Left lung (tissue), 10 donors: Measurements from ENCODE around the gene IPO9. TPM values are rescaled to one million over a fixed set of nuclear protein-coding genes. Genes with fewer than 3 reads are reported as not detected.
A peak's percentile ranks its signal among the peaks of the same experiment; 100 is the strongest.

Source experiments
- ATAC-seq: fragments of 200-7000 bp; cut with Tn5 transposase; one replicate; pipeline ENCODE4 v1.9.1; 2020; ENCODE audit warnings: moderate library complexity
- DNase-seq, 4 donors: peaks; one replicate each; pipeline ENCODE4 v3.0.0-alpha.2; 2013 to 2020
- H3K27ac ChIP-seq, 2 donors: fragments of 200-600 bp; sonication (generic) in 1 of 2; one replicate each; pipeline versions ENCODE4 v1.5.0 to v1.8.0; 2020 to 2021
- H3K27me3 ChIP-seq, 2 donors: fragments of 200-600 bp; sonication (generic) in 1 of 2; one replicate each; pipeline versions ENCODE4 v1.5.0 to v1.8.0; 2020 to 2021
- H3K36me3 ChIP-seq, 2 donors: fragments of 200-600 bp; sonication (generic) in 1 of 2; one replicate each; pipeline versions ENCODE4 v1.5.0 to v1.8.0; 2020 to 2021
- H3K4me1 ChIP-seq, 2 donors: fragments of 200-600 bp; one replicate each; pipeline ENCODE4 v1.8.0; 2021
- H3K4me3 ChIP-seq, 2 donors: fragments of 200-600 bp; sonication (generic) in 1 of 2; one replicate each; pipeline versions ENCODE4 v1.5.0 to v1.8.0; 2020 to 2021; ENCODE audit warnings: mild to moderate bottlenecking in 1 of 2
- H3K9me3 ChIP-seq, 2 donors: fragments of 200-600 bp; sonication (generic) in 1 of 2; one replicate each; pipeline versions ENCODE4 v1.5.0 to v1.8.0; 2020 to 2021
- intact Hi-C, 2 donors: fragments of 100-400 bp; cut with DNase I; formaldehyde crosslinking; loops; one replicate each; pipeline versions ENCODE4 v1.11.2 to v1.14.2; 2022
- polyA plus RNA-seq, 6 donors: library from polyadenylated mRNA; unstranded; fragments of 120-200 nt; gene quantifications; one replicate each; pipeline ENCODE4 v1.2.1, GENCODE V29; 2013; ENCODE audit not compliant: insufficient read length in 6 of 6
- total RNA-seq, 2 donors: library from RNA; stranded (reverse); fragmentation: NEBNext Ultra II Directional; extraction: Animal tissue kit (Norgen Biotek cat#: 25700); gene quantifications; one replicate each; pipeline ENCODE4 v1.2.1, GENCODE V29; 2021
- TF ChIP-seq, protein P1 (sequence below), 2 donors: fragments of 200-600 bp; sonication (generic) in 1 of 2; IDR thresholded peaks; one replicate each; pipeline versions ENCODE4 v1.5.0 to v1.8.0; 2021; ENCODE audit warnings: antibody characterized with exemption in 2 of 2
- donor health status: DM: no; HTN: yes; CAD: no.
- donor health status: DM: no; HTN: no; CAD: no.

The IPO9 gene
- total and polyA plus RNA-seq, 8 donors: 49.3 to 94.0 (median 84.4) TPM

DNA sequence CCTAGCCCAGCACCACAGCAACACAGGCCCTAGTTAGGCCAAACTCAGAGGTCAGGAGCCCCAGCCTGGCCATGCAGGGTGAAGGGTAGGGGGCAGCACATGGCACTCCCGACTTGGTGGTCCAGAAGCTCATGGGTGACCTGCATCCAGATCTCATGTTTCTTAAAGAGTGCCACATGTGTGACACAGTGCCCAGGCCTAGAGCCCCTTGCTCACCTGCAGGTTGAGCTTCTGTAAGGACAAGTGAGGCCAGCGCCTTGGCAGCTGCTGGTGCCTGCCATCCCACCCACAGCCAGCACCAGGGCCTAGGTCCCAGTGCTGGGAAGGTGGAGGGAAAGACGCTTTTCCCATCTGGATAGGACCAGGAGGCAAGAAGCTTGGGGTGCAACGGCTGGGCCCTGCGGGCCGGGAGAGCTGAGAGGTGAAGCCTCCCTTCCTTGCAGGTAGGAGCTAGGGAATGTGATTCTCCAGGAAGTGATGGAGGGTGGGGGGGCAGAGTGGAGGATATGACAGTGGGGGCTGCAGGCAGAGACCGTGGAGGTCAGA, 66.2 kb downstream of the IPO9 start:
- Histone ChIP-seq H3K4me1 (peaks cover 4 to 5% of the 10 kb centered on the region in 2 donors), H3K9me3 (no peaks in the 10 kb centered on the region), H3K4me3 (no peak overlapping the region), H3K27ac (no peak overlapping the region), H3K36me3 (no peaks in the 10 kb centered on the region), H3K27me3 (peaks cover 0 to 5% of the 10 kb centered on the region in 2 donors)
- intact Hi-C loops: loop anchor here in 1 of 2 donors (2.0 kb wide), 1 partner anchor 78 kb away; no protein-coding TSS in a partner anchor
- TF ChIP-seq, protein P1, sequence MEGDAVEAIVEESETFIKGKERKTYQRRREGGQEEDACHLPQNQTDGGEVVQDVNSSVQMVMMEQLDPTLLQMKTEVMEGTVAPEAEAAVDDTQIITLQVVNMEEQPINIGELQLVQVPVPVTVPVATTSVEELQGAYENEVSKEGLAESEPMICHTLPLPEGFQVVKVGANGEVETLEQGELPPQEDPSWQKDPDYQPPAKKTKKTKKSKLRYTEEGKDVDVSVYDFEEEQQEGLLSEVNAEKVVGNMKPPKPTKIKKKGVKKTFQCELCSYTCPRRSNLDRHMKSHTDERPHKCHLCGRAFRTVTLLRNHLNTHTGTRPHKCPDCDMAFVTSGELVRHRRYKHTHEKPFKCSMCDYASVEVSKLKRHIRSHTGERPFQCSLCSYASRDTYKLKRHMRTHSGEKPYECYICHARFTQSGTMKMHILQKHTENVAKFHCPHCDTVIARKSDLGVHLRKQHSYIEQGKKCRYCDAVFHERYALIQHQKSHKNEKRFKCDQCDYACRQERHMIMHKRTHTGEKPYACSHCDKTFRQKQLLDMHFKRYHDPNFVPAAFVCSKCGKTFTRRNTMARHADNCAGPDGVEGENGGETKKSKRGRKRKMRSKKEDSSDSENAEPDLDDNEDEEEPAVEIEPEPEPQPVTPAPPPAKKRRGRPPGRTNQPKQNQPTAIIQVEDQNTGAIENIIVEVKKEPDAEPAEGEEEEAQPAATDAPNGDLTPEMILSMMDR (IDR thresholded peaks at IDR 0.05): no peak
- ATAC-seq (no peak), DNase-seq (no peak)

DNA sequence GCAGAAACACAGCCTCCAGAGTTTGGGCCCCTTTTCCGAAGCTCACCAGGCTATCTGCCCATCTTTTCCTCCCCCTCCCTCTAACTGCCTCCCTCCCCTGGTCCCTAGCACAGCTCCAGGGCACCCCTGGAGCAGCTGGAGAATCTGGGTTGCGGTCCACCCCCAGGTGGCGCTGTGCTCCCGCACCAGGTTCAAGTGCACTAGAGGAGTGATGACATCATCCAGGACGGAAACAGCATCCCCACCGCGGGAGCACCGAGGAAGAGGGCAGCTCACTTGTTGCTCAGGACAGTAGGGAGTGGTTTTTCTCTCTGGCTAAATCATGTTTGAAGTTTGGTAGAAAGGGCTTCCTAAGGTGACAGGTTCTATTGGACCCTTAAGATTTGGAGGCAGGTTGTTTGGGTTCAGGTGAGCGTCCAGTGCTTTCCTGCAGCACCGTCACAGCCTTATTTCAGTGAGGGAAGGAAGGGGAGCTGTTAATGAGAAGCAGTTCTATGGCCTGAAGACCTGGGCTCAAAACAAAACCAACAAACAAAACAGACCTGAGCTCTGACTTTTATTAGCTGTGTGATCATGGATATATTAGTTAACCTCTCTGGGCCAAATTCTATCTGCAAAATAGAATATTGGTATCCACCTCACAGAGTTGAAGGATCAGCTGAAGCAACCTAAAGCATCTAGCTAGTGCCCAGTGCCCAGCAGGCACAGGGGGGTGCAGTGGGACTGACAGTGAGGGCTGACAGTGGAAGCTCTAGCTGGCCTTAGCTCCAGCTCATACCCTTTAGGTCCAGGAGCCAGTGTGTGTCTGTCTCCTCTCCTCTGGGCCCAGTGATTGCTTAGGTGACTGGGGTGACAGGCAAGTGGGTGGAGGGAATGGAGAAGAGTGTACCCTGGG, 67.2 kb downstream of the IPO9 start:
- Histone ChIP-seq H3K4me1 (peaks cover 4 to 5% of the 10 kb centered on the region in 2 donors), H3K4me3 (no peak overlapping the region), H3K36me3 (no peaks in the 10 kb centered on the region), H3K27ac (peak overlapping the region in 1 of 2 donors; percentile 11), H3K27me3 (no peaks in the 10 kb centered on the region), H3K9me3 (no peaks in the 10 kb centered on the region)
- intact Hi-C loops: loop anchor here in 1 of 2 donors (2.0 kb wide), 1 partner anchor 77 kb away; no protein-coding TSS in a partner anchor
- peak; percentile 67 to 94 (median 88) for DNase-seq
- TF ChIP-seq, protein P1 (IDR thresholded peaks at IDR 0.05): peak; percentile 88 to 91
- ATAC-seq: peak; percentile 93

DNA sequence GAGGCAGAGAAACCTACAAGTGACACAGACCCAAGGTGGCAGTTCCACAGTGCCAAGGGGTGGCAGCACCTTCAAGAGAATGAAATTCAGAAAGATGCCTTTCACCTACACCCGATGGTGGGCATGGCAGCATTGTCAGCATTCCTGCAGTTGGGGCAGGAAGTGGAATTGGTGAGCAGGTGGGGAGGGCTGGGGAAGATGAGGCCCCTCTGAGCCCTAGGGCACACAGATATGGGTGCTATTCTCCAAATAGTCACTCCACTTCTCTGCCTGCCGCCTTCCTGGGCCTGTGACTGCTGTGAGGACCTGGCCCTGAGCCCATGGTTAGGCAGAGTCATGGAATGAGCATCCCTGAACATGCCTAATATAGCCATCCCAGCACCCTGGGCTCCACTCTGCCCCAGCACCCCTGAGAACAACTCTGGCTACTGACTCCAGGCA, 68.0 kb downstream of the IPO9 start:
- Histone ChIP-seq H3K4me1 (peaks cover 4 to 5% of the 10 kb centered on the region in 2 donors), H3K27ac (no peak overlapping the region), H3K4me3 (no peak overlapping the region), H3K36me3 (no peaks in the 10 kb centered on the region), H3K27me3 (no peaks in the 10 kb centered on the region), H3K9me3 (no peaks in the 10 kb centered on the region)
- ATAC-seq (no peak), DNase-seq (no peak)
- intact Hi-C loops: no loop called here
- TF ChIP-seq, protein P1 (IDR thresholded peaks at IDR 0.05): no peak

DNA sequence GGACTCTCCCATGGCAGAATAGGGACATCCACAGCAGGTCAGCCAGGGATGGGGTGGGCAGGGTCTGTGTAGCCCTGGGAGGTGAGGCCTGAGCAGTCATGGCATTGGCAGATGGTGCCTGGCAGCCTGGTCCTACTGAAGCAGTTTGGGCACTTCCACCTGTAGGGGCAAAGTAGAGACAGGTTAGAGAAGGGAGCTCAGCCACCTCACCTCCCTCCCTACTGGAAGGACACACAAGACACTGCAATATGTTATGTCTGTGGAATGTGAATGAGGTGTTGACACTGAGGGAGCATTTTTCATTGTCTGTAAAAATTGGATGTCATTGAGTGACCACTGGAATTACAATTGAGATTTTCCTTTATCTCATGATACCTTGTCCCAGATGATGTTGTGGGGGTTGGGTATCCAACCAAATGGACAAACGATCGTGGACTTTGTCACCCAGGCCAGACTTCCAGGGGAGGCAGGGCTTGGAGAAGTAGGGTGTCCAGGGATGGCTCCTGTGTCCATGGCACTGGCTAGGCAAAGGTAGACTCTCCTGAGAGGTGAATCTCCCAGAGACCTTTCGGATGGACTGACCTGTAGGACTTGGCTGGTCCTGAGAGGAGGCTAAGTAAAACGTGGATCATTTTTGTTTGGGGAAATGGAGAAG, 69.4 kb downstream of the IPO9 start:
- Histone ChIP-seq H3K36me3 (no peaks in the 10 kb centered on the region), H3K4me3 (no peak overlapping the region), H3K9me3 (no peaks in the 10 kb centered on the region), H3K27me3 (no peaks in the 10 kb centered on the region), H3K27ac (no peak overlapping the region), H3K4me1 (peaks cover 4 to 5% of the 10 kb centered on the region in 2 donors)
- intact Hi-C loops: no loop called here
- ATAC-seq (no peak), DNase-seq (no peak)
- TF ChIP-seq, protein P1 (IDR thresholded peaks at IDR 0.05): no peak
